ENCODE results near the gene DPT. TPM values are rescaled to one million over a fixed set of nuclear protein-coding genes. Genes with fewer than 3 reads are reported as not detected.
A peak's percentile ranks its signal among the peaks of the same experiment; 100 is the strongest.

The DPT gene
- total RNA-seq, 4 donors from 2014 or later = 147 to 298 (median 275) TPM

- no peak for TF ChIP-seq CTCF (IDR thresholded peaks at IDR 0.05)
- ATAC-seq (ENCODE audit: low FRiP score) (no peak), DNase-seq (ENCODE audit: low spot score) (no peak)
Measured at GRCh38 chr1:168719306-168720111, 9.5 kb downstream of the DPT start.

GRCh38 chr1:168717906-168718891, 10.8 kb downstream of the DPT start:
- DNase-seq (ENCODE audit: low spot score) (no peak), ATAC-seq (ENCODE audit: low FRiP score) (no peak)
- no peak for TF ChIP-seq CTCF (IDR thresholded peaks at IDR 0.05)

GRCh38 chr1:168714012-168714411, 15.0 kb downstream of the DPT start:
- ATAC-seq (ENCODE audit: low FRiP score) (no peak), DNase-seq (ENCODE audit: low spot score) (no peak)
- no peak for TF ChIP-seq CTCF (IDR thresholded peaks at IDR 0.05)

GRCh38 chr1:168709405-168710363, 19.3 kb downstream of the DPT start:
- TF ChIP-seq CTCF (IDR thresholded peaks at IDR 0.05) = no peak
- peak; percentile 60 for ATAC-seq (ENCODE audit: low FRiP score)
- no peak for DNase-seq (ENCODE audit: low spot score)

- peak; percentile 52 for ATAC-seq (ENCODE audit: low FRiP score)
- TF ChIP-seq CTCF (IDR thresholded peaks at IDR 0.05) = no peak
- no peak for DNase-seq (ENCODE audit: low spot score)
Measured at GRCh38 chr1:168708698-168709404, 20.2 kb downstream of the DPT start.
